Lower lobe of right lung (tissue), 2 donors: ENCODE data around the gene ZNF580. TPM values are rescaled to one million over a fixed set of nuclear protein-coding genes. Genes with fewer than 3 reads are reported as not detected.
A peak's percentile ranks its signal among the peaks of the same experiment; 100 is the strongest.

Experiments used
- ATAC-seq, 2 donors: fragments of 200-7000 bp; cut with Tn5 transposase; one replicate each; pipeline ENCODE4 v1.9.1; 2020 to 2022; ENCODE audit warnings: mild to moderate bottlenecking in 2 of 2, moderate library complexity in 2 of 2
- DNase-seq: peaks from one replicate; pipeline ENCODE4 v3.0.0-alpha.2; 2020
- H3K27ac ChIP-seq: fragments of 200-600 bp; one replicate; pipeline ENCODE4 v1.8.0; 2022
- H3K27me3 ChIP-seq: fragments of 200-600 bp; one replicate; pipeline ENCODE4 v1.8.0; 2022; ENCODE audit warnings: low read depth
- H3K36me3 ChIP-seq: fragments of 200-600 bp; one replicate; pipeline ENCODE4 v1.8.0; 2022; ENCODE audit warnings: mild to moderate bottlenecking
- H3K4me1 ChIP-seq: fragments of 200-600 bp; one replicate; pipeline ENCODE4 v1.8.0; 2022
- H3K4me3 ChIP-seq: fragments of 200-600 bp; one replicate; pipeline ENCODE4 v1.8.0; 2022; ENCODE audit warnings: mild to moderate bottlenecking
- H3K9me3 ChIP-seq: fragments of 200-600 bp; one replicate; pipeline ENCODE4 v1.8.0; 2022
- intact Hi-C: fragments of 100-400 bp; cut with DNase I; formaldehyde crosslinking; loops from one replicate; pipeline ENCODE4 v1.11.0; 2022
- total RNA-seq: library from RNA; stranded (reverse); fragmentation: NEBNext Ultra II Directional; extraction: Animal tissue kit (Norgen Biotek cat#: 25700); gene quantifications from one replicate; pipeline ENCODE4 v1.2.1, GENCODE V29; 2021
- TF ChIP-seq, protein P1 (sequence below): fragments of 200-600 bp; IDR thresholded peaks from one replicate; pipeline ENCODE4 v1.8.0; 2022; ENCODE audit warnings: antibody characterized with exemption, mild to moderate bottlenecking
- donor health status: DM: no; HTN: yes; CAD: no; lungs with severe emphysema.

The ZNF580 gene
- total RNA-seq, 1 donor from 2014 or later = 35.2 TPM

DNA sequence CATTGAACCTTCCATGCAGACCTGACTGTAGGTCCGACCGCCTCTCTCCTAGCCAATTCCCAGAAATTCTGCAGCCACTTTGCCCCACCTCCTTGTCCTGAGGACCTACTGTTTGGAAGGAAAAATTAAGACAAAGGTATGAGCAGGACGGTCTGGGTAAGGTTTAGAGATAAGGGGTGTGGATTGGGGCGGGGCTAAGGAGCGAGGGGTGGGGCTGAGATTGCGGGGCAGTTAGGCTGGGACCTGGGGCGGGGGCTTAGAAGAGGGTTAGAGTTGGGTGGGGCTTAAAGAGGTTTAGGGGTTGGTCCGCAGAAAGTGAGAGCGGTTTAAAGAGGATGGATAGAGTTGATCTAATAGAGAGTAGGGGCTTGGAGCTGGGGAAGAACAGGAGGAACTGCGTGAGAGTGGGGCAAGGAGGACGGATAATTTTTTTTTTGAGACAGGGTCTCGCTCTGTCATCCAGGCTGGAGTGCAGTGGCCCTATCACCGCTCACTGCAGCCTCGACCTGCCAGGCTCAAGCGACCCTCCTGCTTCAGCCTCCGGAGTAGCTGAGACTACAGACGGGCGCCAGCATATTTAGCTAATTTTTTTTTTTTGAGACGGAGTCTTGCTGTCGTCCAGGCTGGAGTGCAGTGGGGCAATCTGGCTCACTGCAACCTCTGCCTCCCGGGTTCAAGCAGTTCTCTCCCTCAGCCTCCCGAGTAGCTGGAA is 37.1 kb upstream of the ZNF580 start:
- Histone ChIP-seq H3K27ac (peak overlapping the region; percentile 92), H3K4me1 (peaks cover 34% of the 10 kb centered on the region), H3K27me3 (no peaks in the 10 kb centered on the region), H3K9me3 (no peaks in the 10 kb centered on the region), H3K36me3 (peaks cover 19% of the 10 kb centered on the region), H3K4me3 (peak overlapping the region; percentile 83)
- ATAC-seq (no peak), DNase-seq (no peak)
- intact Hi-C loops = no loop called here
- TF ChIP-seq, protein P1, sequence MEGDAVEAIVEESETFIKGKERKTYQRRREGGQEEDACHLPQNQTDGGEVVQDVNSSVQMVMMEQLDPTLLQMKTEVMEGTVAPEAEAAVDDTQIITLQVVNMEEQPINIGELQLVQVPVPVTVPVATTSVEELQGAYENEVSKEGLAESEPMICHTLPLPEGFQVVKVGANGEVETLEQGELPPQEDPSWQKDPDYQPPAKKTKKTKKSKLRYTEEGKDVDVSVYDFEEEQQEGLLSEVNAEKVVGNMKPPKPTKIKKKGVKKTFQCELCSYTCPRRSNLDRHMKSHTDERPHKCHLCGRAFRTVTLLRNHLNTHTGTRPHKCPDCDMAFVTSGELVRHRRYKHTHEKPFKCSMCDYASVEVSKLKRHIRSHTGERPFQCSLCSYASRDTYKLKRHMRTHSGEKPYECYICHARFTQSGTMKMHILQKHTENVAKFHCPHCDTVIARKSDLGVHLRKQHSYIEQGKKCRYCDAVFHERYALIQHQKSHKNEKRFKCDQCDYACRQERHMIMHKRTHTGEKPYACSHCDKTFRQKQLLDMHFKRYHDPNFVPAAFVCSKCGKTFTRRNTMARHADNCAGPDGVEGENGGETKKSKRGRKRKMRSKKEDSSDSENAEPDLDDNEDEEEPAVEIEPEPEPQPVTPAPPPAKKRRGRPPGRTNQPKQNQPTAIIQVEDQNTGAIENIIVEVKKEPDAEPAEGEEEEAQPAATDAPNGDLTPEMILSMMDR = no peak

DNA sequence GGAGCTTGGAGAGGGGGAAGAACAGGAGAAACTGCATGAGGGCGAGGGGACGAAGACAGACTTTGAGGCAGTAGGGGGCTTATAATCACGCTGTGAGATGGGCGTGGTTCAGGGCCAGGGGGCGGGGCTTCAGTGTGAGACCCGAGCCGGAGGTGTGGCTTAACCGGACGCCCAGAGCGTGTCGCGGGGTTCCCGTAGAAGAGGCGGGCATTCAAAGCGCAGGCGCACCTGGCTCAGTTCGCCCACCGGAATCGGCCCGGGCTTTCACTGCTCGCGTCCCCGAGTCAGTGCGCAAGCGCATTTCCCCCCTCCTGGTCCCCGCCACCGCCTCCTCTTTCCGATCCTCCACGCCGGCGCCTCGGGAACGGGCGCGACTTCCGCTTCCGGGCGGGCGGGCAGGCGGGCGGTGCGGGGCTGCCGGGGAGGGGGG is 35.6 kb upstream of the ZNF580 start:
- DNase-seq (peak; percentile 98), ATAC-seq (peak; percentile 89 to 90)
- no peaks in the 10 kb centered on the region for H3K27me3 ChIP-seq
- TF ChIP-seq, protein P1 = no peak
- intact Hi-C loops = no loop called here
- H3K27ac ChIP-seq = peak overlapping the region; percentile 92
- no peaks in the 10 kb centered on the region for H3K9me3 ChIP-seq
- peaks cover 34% of the 10 kb centered on the region for H3K36me3 ChIP-seq
- peak overlapping the region; percentile 83 for H3K4me3 ChIP-seq
- H3K4me1 ChIP-seq = peaks cover 33% of the 10 kb centered on the region

DNA sequence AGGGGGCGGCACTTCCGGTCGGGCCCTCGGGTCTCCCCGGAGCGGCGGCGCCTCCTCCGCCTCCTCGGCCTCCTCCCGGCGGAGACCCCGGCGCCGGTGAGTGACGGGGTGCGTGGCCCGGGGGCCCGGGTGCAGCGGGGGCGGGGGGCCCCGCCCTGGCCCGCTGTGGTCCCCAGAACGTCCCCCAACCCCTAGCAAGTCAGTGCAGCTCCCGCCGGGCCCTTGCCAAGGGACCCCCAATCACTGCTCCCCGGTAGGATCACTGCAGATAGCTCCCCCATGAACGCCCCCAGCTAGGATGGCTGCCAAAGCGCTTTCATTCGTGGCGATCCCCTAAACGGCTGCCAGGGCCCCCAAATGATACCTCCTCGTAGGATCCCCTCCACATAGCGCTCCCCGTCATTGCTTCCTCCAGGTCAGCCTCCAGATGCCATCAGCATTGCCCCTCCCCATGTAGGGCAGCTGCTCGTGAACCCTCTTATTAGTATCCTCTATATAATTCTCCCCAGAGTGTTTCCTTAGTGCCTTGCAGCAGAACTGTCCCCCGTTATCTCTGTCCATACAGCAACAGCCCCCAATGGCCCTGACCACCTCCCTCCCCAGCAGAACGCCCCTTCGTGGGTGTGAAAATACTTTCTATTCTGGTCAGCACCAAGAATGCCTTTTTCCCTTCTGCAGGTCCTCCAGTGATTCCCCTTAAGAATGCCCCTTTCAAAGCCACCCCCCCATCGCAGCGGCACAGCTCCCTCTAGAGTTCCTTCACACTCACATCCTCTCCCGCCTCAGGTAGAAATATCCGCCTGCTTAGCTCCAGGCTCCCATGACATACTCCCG is 34.9 kb upstream of the ZNF580 start, which contains the start of gene ZNF865:
TSS of gene ZNF865 (plus strand) at position 11 of the 834 bp plus-strand sequence. CDS start 7,972 bp downstream, outside the sequence.
- Histone ChIP-seq H3K4me3 (peak within 1 kb of the TSS; percentile 83), H3K4me1 (peaks cover 32% of the 10 kb centered on the region), H3K9me3 (no peaks in the 10 kb centered on the region), H3K36me3 (peaks cover 39% of the 10 kb centered on the region), H3K27ac (peak within 1 kb of the TSS; percentile 92), H3K27me3 (no peaks in the 10 kb centered on the region)
- intact Hi-C loops = no loop called here
- DNase-seq (peak; percentile 82), ATAC-seq (peak; percentile 59 to 74)
- TF ChIP-seq, protein P1 = peak; percentile 62

DNA sequence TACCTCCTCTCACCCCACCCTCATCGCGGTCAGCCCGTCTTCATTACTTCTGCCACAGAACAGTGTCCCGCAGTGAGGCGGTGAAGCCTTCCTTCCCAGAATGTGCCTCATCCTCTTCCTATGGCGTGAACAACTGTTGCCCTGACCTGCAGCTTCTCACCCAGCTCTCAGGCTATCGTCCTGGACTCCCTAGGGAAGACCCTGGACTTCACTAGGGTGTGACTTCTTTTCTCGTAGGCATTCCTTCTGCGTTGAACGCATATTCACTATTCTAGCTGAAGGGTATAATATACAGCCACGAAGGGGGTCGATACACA is 34.4 kb upstream of the ZNF580 start:
- peak overlapping the region; percentile 83 for H3K4me3 ChIP-seq
- TF ChIP-seq, protein P1 = no peak
- peaks cover 39% of the 10 kb centered on the region for H3K36me3 ChIP-seq
- H3K9me3 ChIP-seq = no peaks in the 10 kb centered on the region
- H3K27ac ChIP-seq = peak overlapping the region; percentile 92
- no peak for DNase-seq
- H3K27me3 ChIP-seq = no peaks in the 10 kb centered on the region
- peaks cover 32% of the 10 kb centered on the region for H3K4me1 ChIP-seq
- intact Hi-C loops = no loop called here
- ATAC-seq = no peak

DNA sequence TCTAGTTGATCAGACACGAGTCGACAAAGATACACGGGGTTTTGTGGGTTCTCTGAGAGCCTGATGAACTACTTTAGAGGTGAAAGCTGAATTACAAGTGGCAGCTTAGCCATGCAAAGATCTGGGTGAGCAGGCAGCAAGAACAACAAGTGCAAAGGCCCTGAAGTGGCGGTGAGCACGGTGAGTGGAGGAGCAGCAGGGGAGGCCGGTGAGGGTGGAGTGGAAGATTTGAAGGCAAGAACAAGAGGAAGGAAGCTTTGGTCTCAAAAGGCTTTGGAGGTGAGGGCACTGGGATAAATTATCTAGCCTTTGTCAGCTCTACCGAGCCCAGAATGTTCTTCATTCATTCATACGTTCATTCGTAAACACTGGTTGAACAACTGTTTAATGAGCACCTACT is 34.0 kb upstream of the ZNF580 start:
- peak overlapping the region; percentile 83 for H3K4me3 ChIP-seq
- intact Hi-C loops = no loop called here

More for the DNA sequence above, 34.0 kb upstream of the ZNF580 start:
- H3K36me3 ChIP-seq = peaks cover 39% of the 10 kb centered on the region
- ATAC-seq (no peak), DNase-seq (no peak)
- H3K27ac ChIP-seq = peak overlapping the region; percentile 92
- H3K4me1 ChIP-seq = peaks cover 34% of the 10 kb centered on the region
- H3K27me3 ChIP-seq = no peaks in the 10 kb centered on the region
- no peaks in the 10 kb centered on the region for H3K9me3 ChIP-seq
- TF ChIP-seq, protein P1 = no peak
